Upper lobe of right lung (tissue), 1 donor: ENCODE measurements around the gene NTHL1. TPM values are rescaled to one million over a fixed set of nuclear protein-coding genes. Genes with fewer than 3 reads are reported as not detected.

Experiments used
- ATAC-seq: fragments of 200-7000 bp; cut with Tn5 transposase; one replicate; pipeline ENCODE4 v1.9.1; 2020; ENCODE audit warnings: mild to moderate bottlenecking, moderate library complexity
- DNase-seq: peaks from one replicate; pipeline ENCODE4 v3.0.0-alpha.2; 2020
- H3K27ac ChIP-seq: fragments of 200-600 bp; one replicate; pipeline ENCODE4 v1.8.0; 2022
- H3K27me3 ChIP-seq: fragments of 200-600 bp; one replicate; pipeline ENCODE4 v1.8.0; 2022; ENCODE audit warnings: mild to moderate bottlenecking
- H3K36me3 ChIP-seq: fragments of 200-600 bp; one replicate; pipeline ENCODE4 v1.8.0; 2022
- H3K4me1 ChIP-seq: fragments of 200-600 bp; one replicate; pipeline ENCODE4 v1.8.0; 2022
- H3K4me3 ChIP-seq: fragments of 200-600 bp; one replicate; pipeline ENCODE4 v1.8.0; 2022; ENCODE audit warnings: mild to moderate bottlenecking
- H3K9me3 ChIP-seq: fragments of 200-600 bp; one replicate; pipeline ENCODE4 v1.8.0; 2022
- intact Hi-C: fragments of 100-400 bp; cut with DNase I; formaldehyde crosslinking; loops from one replicate; pipeline ENCODE4 v1.11.0; 2022
- total RNA-seq: library from RNA; stranded (reverse); fragmentation: NEBNext Ultra II Directional; extraction: Animal tissue kit (Norgen Biotek cat#: 25700); gene quantifications from one replicate; pipeline ENCODE4 v1.2.1, GENCODE V29; 2021
- TF ChIP-seq, protein P1 (sequence below): fragments of 200-600 bp; IDR thresholded peaks from one replicate; pipeline ENCODE4 v1.8.0; 2022; ENCODE audit warnings: antibody characterized with exemption
- donor health status: DM: no; HTN: yes; CAD: no; lungs with severe emphysema.

Gene NTHL1
- total RNA-seq, 1 donor from 2014 or later: 26.4 TPM

GRCh38 chr16:2009791-2010510 is 37.7 kb downstream of the NTHL1 start, which contains the start of gene ZNF598:
TSS of gene ZNF598 (minus strand) at chr16:2009821.
- H3K9me3 ChIP-seq: no peaks in the 10 kb centered on the region
- TF ChIP-seq, protein P1, sequence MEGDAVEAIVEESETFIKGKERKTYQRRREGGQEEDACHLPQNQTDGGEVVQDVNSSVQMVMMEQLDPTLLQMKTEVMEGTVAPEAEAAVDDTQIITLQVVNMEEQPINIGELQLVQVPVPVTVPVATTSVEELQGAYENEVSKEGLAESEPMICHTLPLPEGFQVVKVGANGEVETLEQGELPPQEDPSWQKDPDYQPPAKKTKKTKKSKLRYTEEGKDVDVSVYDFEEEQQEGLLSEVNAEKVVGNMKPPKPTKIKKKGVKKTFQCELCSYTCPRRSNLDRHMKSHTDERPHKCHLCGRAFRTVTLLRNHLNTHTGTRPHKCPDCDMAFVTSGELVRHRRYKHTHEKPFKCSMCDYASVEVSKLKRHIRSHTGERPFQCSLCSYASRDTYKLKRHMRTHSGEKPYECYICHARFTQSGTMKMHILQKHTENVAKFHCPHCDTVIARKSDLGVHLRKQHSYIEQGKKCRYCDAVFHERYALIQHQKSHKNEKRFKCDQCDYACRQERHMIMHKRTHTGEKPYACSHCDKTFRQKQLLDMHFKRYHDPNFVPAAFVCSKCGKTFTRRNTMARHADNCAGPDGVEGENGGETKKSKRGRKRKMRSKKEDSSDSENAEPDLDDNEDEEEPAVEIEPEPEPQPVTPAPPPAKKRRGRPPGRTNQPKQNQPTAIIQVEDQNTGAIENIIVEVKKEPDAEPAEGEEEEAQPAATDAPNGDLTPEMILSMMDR: no peak
- ATAC-seq: peak; percentile 94

DNA sequence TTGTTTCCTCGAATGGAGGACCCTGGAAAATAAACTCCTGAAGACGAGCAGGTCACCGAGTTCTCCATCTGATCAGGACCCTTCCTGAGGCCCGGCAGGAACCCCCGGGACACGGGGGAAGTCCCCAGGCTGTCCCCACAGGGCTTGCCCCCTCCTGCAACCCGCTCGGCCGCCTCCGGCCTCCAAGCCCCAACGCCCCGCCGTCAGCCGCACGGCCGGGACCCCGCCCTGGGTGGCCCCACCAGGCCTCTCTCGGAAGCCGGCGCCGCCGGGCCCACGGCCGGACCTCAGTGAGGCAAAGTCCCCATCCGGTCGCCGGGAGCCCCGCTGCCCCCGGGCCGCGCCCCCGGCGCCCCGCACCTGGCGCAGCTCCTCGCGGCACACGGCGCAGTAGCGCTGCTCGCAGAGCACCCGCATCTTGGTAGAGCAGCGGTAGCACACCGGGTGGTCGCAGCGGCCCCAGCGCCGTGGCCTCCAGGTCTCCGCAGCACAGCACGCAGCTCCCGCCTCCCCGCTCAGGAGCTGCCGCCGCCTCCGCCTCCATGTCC is 38.4 kb downstream of the NTHL1 start:
- Histone ChIP-seq H3K36me3 (no peaks in the 10 kb centered on the region), H3K4me3 (peak overlapping the region; percentile 84), H3K27ac (peak overlapping the region; percentile 95), H3K9me3 (no peaks in the 10 kb centered on the region), H3K4me1 (peaks cover 50% of the 10 kb centered on the region), H3K27me3 (no peaks in the 10 kb centered on the region)
- ATAC-seq (peak; percentile 0), DNase-seq (no peak)
- intact Hi-C loops: no loop called here
- TF ChIP-seq, protein P1: no peak

More at GRCh38 chr16:2009791-2010510, 37.7 kb downstream of the NTHL1 start, which contains the start of gene ZNF598:
- no peaks in the 10 kb centered on the region for H3K27me3 ChIP-seq
- no peaks in the 10 kb centered on the region for H3K36me3 ChIP-seq
- intact Hi-C loops: no loop called here
- DNase-seq: peak; percentile 93
- H3K4me3 ChIP-seq: peak within 1 kb of the TSS; percentile 84
- peaks cover 43% of the 10 kb centered on the region for H3K4me1 ChIP-seq
- peak within 1 kb of the TSS; percentile 95 for H3K27ac ChIP-seq

DNA sequence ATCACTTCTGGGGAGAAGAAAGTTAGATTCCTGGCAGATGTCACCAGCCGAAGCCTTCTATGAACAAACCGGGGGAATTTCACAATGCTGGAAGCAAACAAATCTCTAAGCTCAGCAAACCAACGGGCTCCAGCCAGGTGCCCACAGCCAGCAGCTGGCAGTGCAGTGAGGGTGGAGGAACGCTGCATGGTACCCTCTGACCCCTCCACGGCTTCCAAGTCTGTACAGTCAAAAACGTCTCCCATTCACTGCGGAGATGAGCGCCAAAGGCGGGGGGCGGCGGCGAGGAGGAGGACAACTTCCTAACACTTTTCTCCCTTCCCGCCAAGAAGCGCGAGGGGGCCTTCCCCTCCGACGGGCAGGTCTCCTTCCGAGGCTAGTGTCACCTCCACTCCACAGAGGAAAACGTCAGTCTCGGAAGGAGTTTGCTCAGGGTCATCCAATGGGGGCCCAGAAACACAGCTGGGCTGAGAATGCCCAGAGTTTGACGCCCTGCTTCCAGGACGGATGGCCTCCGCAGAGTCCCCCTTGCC is 38.9 kb downstream of the NTHL1 start:
- Histone ChIP-seq H3K27me3 (no peaks in the 10 kb centered on the region), H3K4me1 (peaks cover 55% of the 10 kb centered on the region), H3K27ac (peak overlapping the region; percentile 95), H3K36me3 (no peaks in the 10 kb centered on the region), H3K9me3 (no peaks in the 10 kb centered on the region), H3K4me3 (peak overlapping the region; percentile 84)
- DNase-seq (no peak), ATAC-seq (no peak)
- intact Hi-C loops: no loop called here
- TF ChIP-seq, protein P1: no peak

- Histone ChIP-seq H3K27ac (peak overlapping the region; percentile 95), H3K4me1 (peaks cover 60% of the 10 kb centered on the region), H3K4me3 (peak overlapping the region; percentile 84), H3K9me3 (no peaks in the 10 kb centered on the region), H3K27me3 (no peaks in the 10 kb centered on the region), H3K36me3 (peaks cover 4% of the 10 kb centered on the region)
- ATAC-seq (no peak), DNase-seq (no peak)
- TF ChIP-seq, protein P1: no peak
- intact Hi-C loops: no loop called here
These were observed 39.6 kb downstream of the NTHL1 start for GRCh38 chr16:2008009-2008526.

DNA sequence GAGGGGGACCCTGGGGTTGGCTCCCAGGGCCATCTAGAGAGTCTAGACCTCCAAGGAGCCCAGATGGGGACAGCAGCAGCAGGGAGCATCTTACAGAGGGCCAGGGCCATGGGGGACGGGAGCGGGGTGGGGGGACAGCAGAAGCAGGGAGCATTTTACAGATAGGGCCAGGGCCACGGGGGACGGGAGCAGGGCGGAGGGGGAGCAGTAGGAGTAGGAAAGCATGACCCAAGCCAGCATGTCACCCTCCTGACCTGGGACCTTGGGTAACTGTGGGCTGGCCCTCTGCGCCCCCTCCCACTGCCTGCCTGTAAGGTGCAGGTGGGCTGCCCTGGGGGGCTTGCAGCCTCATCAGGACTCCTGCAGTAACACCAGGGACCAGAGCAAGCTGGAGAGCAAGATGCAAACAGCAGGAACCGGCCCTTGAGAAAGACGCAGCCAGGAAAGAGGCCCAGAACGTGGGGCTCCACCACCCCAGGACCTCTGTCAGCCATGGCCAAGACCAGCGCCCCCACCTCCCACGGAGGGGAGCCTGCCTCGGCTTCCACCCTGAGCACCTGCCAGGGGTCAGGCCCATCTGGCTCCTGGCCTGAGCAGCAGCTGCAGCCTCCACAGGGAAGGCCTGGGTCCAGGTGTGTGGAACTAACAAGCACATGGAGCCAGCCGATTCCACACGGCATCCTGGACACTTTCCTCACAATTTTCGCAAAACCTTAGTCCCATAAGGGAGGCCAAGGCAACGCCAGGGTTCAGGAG is 40.4 kb downstream of the NTHL1 start:
- intact Hi-C loops: no loop called here
- Histone ChIP-seq H3K9me3 (no peaks in the 10 kb centered on the region), H3K4me1 (peaks cover 60% of the 10 kb centered on the region), H3K4me3 (peak overlapping the region; percentile 84), H3K27me3 (no peaks in the 10 kb centered on the region), H3K36me3 (peaks cover 12% of the 10 kb centered on the region), H3K27ac (peak overlapping the region; percentile 95)
- no peak for ATAC-seq
- TF ChIP-seq, protein P1: no peak
- no peak for DNase-seq
